ENCODE data around the gene IFT172.
A peak's percentile ranks its signal among the peaks of the same experiment; 100 is the strongest.

The IFT172 gene

DNA sequence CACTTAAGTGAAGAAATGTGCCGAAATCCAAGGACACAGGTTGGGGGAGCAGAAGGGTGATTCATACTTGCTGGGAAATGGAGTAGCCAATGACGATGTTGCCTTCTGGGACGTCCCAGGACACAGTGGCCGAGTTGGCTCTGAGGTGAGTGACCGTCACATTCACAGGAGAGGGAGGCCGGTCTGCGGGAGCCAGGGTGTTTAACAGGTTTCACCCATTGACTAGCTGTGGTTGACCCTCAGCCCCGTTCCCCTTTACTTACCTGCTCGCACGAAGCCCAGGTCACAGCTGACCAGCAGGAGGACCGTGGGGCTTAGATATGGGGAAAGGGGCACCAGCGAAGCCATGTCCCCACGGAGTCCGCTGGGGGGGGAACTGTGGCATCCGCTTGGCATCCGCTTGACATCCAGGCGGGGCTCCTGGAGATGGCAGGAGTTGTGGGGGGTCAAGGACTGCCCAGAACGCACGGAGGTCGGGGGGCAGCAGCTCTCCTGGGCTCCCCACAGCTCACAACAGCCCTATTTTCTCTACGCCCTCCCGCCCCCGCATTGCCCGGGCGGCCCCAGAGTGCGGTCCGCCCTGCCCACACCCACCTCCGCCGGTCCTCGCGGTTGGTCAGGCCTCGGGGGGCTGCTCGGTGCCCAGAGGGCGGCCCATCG, 4.9 kb upstream of the IFT172 start:
- Histone ChIP-seq H3K23ac (ENCODE audit: low read depth, low read length, poor library complexity) (peak overlapping the region; percentile 62), H3K18ac (ENCODE audit: low read length) (peak overlapping the region; percentile 95), H2BK120ac (ENCODE audit: low read depth, low read length) (no peak overlapping the region), H3K36me3 (replicated peaks in 1 of 2; ENCODE audit: control insufficient read depth in 2 of 2, insufficient read depth in 2 of 2, low read length in 2 of 2) (no peaks in the 10 kb centered on the region), H3K4me1 (ENCODE audit: control insufficient read depth in 2 of 2, insufficient read depth in 1 of 2, low read depth in 1 of 2, low read length in 2 of 2) (peaks cover 6 to 9% of the 10 kb centered on the region in 2 donors), H2BK5ac (ENCODE audit: low read length) (no peak overlapping the region), H2AFZ (ENCODE audit: low read length) (peak overlapping the region; percentile 100), H2AK5ac (ENCODE audit: low read depth, low read length) (no peak overlapping the region), H2BK12ac (ENCODE audit: low read length) (no peak overlapping the region), H3K4me2 (ENCODE audit: insufficient read depth, low read length, poor library complexity, severe bottlenecking) (peak overlapping the region; percentile 85), H3K4me3 (ENCODE audit: low read length in 2 of 2) (peak overlapping the region; percentile 65 to 93), H3K9me3 (replicated peaks in 1 of 2; ENCODE audit: control insufficient read depth in 2 of 2, insufficient read depth in 1 of 2, low read depth in 1 of 2, low read length in 2 of 2) (no peaks in the 10 kb centered on the region), H3K4ac (ENCODE audit: low read length) (no peak overlapping the region), H3K27ac (replicated peaks; ENCODE audit: low read length) (no peak overlapping the region), H4K91ac (ENCODE audit: low read depth, low read length, poor library complexity) (no peak overlapping the region), H2BK15ac (ENCODE audit: low read length) (peak overlapping the region; percentile 21), H3K27me3 (ENCODE audit: control insufficient read depth in 3 of 3, insufficient read depth in 3 of 3, low read depth in 1 of 3, low read length in 3 of 3) (peaks cover 0 to 46% (median 10%) of the 10 kb centered on the region in 3 experiments), H3K14ac (ENCODE audit: low read length) (no peak overlapping the region), H4K8ac (ENCODE audit: low read depth, low read length) (no peak overlapping the region), H3K9ac (ENCODE audit: low read depth, low read length, poor library complexity) (peak overlapping the region; percentile 91), H3K79me1 (ENCODE audit: low read depth, low read length) (peaks cover under 1% of the 10 kb centered on the region)
- peak; percentile 29 for DNase-seq (ENCODE audit: low spot score)
- WGBS, 2 donors (ENCODE audit: extremely low coverage in 2 of 2, insufficient read length in 2 of 2, insufficient replicate concordance in 1 of 2): no CpG with 5 or more reads among the region's 35 CpGs

DNA sequence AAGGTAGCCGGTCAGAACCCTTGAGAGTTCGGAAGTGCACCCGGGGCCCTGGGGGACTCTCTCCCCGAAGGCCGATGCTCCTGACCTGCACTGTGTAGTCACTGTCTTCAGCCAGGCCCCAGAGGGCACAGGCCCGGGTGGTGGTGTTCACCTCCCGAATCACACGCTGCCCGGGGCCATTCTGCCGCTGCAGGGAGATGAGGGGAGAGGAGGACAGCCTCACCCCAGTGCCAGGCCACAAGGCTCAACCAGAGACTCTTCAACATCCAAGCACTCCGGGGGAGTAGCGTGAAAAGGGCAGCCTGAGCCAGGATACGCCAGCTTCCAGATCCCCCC, 4.4 kb upstream of the IFT172 start:
- Histone ChIP-seq H4K91ac (ENCODE audit: low read depth, low read length, poor library complexity) (no peak overlapping the region), H3K18ac (ENCODE audit: low read length) (peak overlapping the region; percentile 95), H3K36me3 (replicated peaks in 1 of 2; ENCODE audit: control insufficient read depth in 2 of 2, insufficient read depth in 2 of 2, low read length in 2 of 2) (no peaks in the 10 kb centered on the region), H3K79me1 (ENCODE audit: low read depth, low read length) (peaks cover 3% of the 10 kb centered on the region), H3K4ac (ENCODE audit: low read length) (no peak overlapping the region), H3K27me3 (ENCODE audit: control insufficient read depth in 3 of 3, insufficient read depth in 3 of 3, low read depth in 1 of 3, low read length in 3 of 3) (peaks cover 0 to 41% (median 10%) of the 10 kb centered on the region in 3 experiments), H3K27ac (replicated peaks; ENCODE audit: low read length) (no peak overlapping the region), H3K4me1 (ENCODE audit: control insufficient read depth in 2 of 2, insufficient read depth in 1 of 2, low read depth in 1 of 2, low read length in 2 of 2) (peaks cover 6 to 13% of the 10 kb centered on the region in 2 donors), H3K4me3 (ENCODE audit: low read length in 2 of 2) (peak overlapping the region in 1 of 2 donors; percentile 65), H2BK15ac (ENCODE audit: low read length) (peak overlapping the region; percentile 21), H3K4me2 (ENCODE audit: insufficient read depth, low read length, poor library complexity, severe bottlenecking) (peak overlapping the region; percentile 85), H3K9ac (ENCODE audit: low read depth, low read length, poor library complexity) (no peak overlapping the region), H2AK5ac (ENCODE audit: low read depth, low read length) (no peak overlapping the region), H3K9me3 (replicated peaks in 1 of 2; ENCODE audit: control insufficient read depth in 2 of 2, insufficient read depth in 1 of 2, low read depth in 1 of 2, low read length in 2 of 2) (no peaks in the 10 kb centered on the region), H4K8ac (ENCODE audit: low read depth, low read length) (no peak overlapping the region), H2BK120ac (ENCODE audit: low read depth, low read length) (no peak overlapping the region), H3K14ac (ENCODE audit: low read length) (no peak overlapping the region), H3K23ac (ENCODE audit: low read depth, low read length, poor library complexity) (peak overlapping the region; percentile 62), H2BK5ac (ENCODE audit: low read length) (no peak overlapping the region), H2BK12ac (ENCODE audit: low read length) (peak overlapping the region; percentile 11), H2AFZ (ENCODE audit: low read length) (peak overlapping the region; percentile 100)
- no CpG with 5 or more reads among the region's 13 CpGs for WGBS, 2 donors (ENCODE audit: extremely low coverage in 2 of 2, insufficient read length in 2 of 2, insufficient replicate concordance in 1 of 2)
- no peak for DNase-seq (ENCODE audit: low spot score)

DNA sequence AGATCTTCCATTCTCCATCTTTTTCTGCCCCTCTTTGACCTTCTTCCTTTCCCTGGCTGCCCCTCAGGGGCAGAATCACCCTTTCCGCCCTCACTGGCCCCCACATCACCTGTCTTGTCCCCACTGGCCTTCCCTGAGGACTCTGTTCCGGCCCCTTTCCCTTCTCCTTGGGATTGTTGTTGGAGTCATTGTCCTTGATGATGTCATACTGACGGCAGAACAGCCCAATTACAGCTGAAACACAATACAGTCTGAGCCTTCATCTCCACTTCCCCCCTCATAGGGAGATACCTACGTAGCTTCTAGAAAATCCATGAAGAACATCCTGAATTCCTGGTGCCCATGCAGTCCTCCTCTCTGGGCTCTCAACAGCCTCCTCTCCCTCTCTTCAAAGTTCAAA, 3.0 kb upstream of the IFT172 start:
- Histone ChIP-seq H3K9ac (ENCODE audit: low read depth, low read length, poor library complexity) (no peak overlapping the region), H2BK5ac (ENCODE audit: low read length) (no peak overlapping the region), H3K18ac (ENCODE audit: low read length) (no peak overlapping the region), H2AFZ (ENCODE audit: low read length) (no peak overlapping the region), H3K4me3 (ENCODE audit: low read length in 2 of 2) (no peak overlapping the region), H4K91ac (ENCODE audit: low read depth, low read length, poor library complexity) (no peak overlapping the region), H3K4me1 (ENCODE audit: control insufficient read depth in 2 of 2, insufficient read depth in 1 of 2, low read depth in 1 of 2, low read length in 2 of 2) (peaks cover 6 to 13% of the 10 kb centered on the region in 2 donors), H2BK120ac (ENCODE audit: low read depth, low read length) (no peak overlapping the region), H3K9me3 (replicated peaks in 1 of 2; ENCODE audit: control insufficient read depth in 2 of 2, insufficient read depth in 1 of 2, low read depth in 1 of 2, low read length in 2 of 2) (no peaks in the 10 kb centered on the region), H2AK5ac (ENCODE audit: low read depth, low read length) (no peak overlapping the region), H3K23ac (ENCODE audit: low read depth, low read length, poor library complexity) (no peak overlapping the region), H3K36me3 (replicated peaks in 1 of 2; ENCODE audit: control insufficient read depth in 2 of 2, insufficient read depth in 2 of 2, low read length in 2 of 2) (no peaks in the 10 kb centered on the region), H3K79me1 (ENCODE audit: low read depth, low read length) (peaks cover 3% of the 10 kb centered on the region), H3K27ac (replicated peaks; ENCODE audit: low read length) (no peak overlapping the region), H3K4me2 (ENCODE audit: insufficient read depth, low read length, poor library complexity, severe bottlenecking) (no peak overlapping the region), H3K27me3 (ENCODE audit: control insufficient read depth in 3 of 3, insufficient read depth in 3 of 3, low read depth in 1 of 3, low read length in 3 of 3) (peaks cover 0 to 27% (median 10%) of the 10 kb centered on the region in 3 experiments), H3K14ac (ENCODE audit: low read length) (no peak overlapping the region), H2BK12ac (ENCODE audit: low read length) (no peak overlapping the region), H4K8ac (ENCODE audit: low read depth, low read length) (no peak overlapping the region), H2BK15ac (ENCODE audit: low read length) (no peak overlapping the region), H3K4ac (ENCODE audit: low read length) (no peak overlapping the region)
- no peak for DNase-seq (ENCODE audit: low spot score)
- no CpG with 5 or more reads among the region's 4 CpGs for WGBS, 2 donors (ENCODE audit: extremely low coverage in 2 of 2, insufficient read length in 2 of 2, insufficient replicate concordance in 1 of 2)

DNA sequence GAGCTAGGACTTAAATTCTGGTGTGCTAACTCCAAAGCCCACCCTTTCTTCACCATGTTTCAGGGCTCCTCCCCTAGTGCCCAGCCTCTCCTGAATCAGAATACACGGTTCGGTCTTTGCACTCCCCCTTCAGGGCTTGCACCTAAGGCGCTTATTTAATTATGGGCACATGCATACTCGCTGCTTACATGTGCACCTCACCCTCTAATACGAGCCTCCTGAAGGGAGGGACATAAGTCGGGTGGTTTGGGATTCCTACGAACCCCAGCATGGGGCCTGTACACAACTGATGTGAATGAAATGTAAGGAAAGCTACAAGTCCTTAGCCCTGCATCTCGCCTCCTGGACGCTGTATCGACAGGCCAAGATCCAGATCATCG, 435 bp downstream of the IFT172 start:
- Histone ChIP-seq H3K4me1 (ENCODE audit: control insufficient read depth in 2 of 2, insufficient read depth in 1 of 2, low read depth in 1 of 2, low read length in 2 of 2) (peaks cover under 1 to 9% of the 10 kb centered on the region in 2 donors), H3K4me2 (ENCODE audit: insufficient read depth, low read length, poor library complexity, severe bottlenecking) (peak overlapping the region; percentile 94), H3K27ac (replicated peaks; ENCODE audit: low read length) (no peak overlapping the region), H3K27me3 (ENCODE audit: control insufficient read depth in 3 of 3, insufficient read depth in 3 of 3, low read depth in 1 of 3, low read length in 3 of 3) (peaks cover 0 to 2% (median 0%) of the 10 kb centered on the region in 3 experiments), H3K23ac (ENCODE audit: low read depth, low read length, poor library complexity) (no peak overlapping the region), H2AFZ (ENCODE audit: low read length) (peak overlapping the region; percentile 76), H2BK12ac (ENCODE audit: low read length) (no peak overlapping the region), H3K18ac (ENCODE audit: low read length) (no peak overlapping the region), H2BK5ac (ENCODE audit: low read length) (no peak overlapping the region), H3K14ac (ENCODE audit: low read length) (no peak overlapping the region), H2AK5ac (ENCODE audit: low read depth, low read length) (no peak overlapping the region), H3K4me3 (ENCODE audit: low read length in 2 of 2) (peak overlapping the region; percentile 54 to 92), H2BK15ac (ENCODE audit: low read length) (no peak overlapping the region), H4K91ac (ENCODE audit: low read depth, low read length, poor library complexity) (no peak overlapping the region), H2BK120ac (ENCODE audit: low read depth, low read length) (no peak overlapping the region), H3K9me3 (replicated peaks in 1 of 2; ENCODE audit: control insufficient read depth in 2 of 2, insufficient read depth in 1 of 2, low read depth in 1 of 2, low read length in 2 of 2) (no peaks in the 10 kb centered on the region), H3K4ac (ENCODE audit: low read length) (no peak overlapping the region), H4K8ac (ENCODE audit: low read depth, low read length) (no peak overlapping the region), H3K9ac (ENCODE audit: low read depth, low read length, poor library complexity) (peak overlapping the region; percentile 71), H3K36me3 (replicated peaks in 1 of 2; ENCODE audit: control insufficient read depth in 2 of 2, insufficient read depth in 2 of 2, low read length in 2 of 2) (peaks cover 0 to 4% of the 10 kb centered on the region in 2 donors), H3K79me1 (ENCODE audit: low read depth, low read length) (peaks cover 3% of the 10 kb centered on the region)
- no CpG with 5 or more reads among the region's 11 CpGs for WGBS, 2 donors (ENCODE audit: extremely low coverage in 2 of 2, insufficient read length in 2 of 2, insufficient replicate concordance in 1 of 2)
- DNase-seq (ENCODE audit: low spot score): no peak

Data from neuronal stem cell (in vitro differentiated cells).